HG03280 (cell line): ENCODE results near the gene KLF6.

Source experiments
- ATAC-seq: cut with Tn5 transposase; IDR thresholded peaks from one replicate; pipeline ENCODE4 v1.9.1; 2021; ENCODE audit warnings: mild to moderate bottlenecking, moderate library complexity; ENCODE audit not compliant: unreplicated experiment

KLF6 gene

GRCh38 chr10:3790272-3790671 lies 5.3 kb upstream of the KLF6 start:
- no peak for ATAC-seq

- no peak for ATAC-seq
These were observed 4.6 kb upstream of the KLF6 start for GRCh38 chr10:3789621-3790020.

- no peak for ATAC-seq
These were observed 2.8 kb upstream of the KLF6 start for GRCh38 chr10:3787816-3788215.

- ATAC-seq, result no peak
These were observed 2.0 kb upstream of the KLF6 start for GRCh38 chr10:3787016-3787400.

- ATAC-seq, result no peak
These were observed 1.4 kb upstream of the KLF6 start for GRCh38 chr10:3786295-3787015.

- no peak for ATAC-seq
These were observed 852 bp upstream of the KLF6 start for GRCh38 chr10:3785851-3786271.

GRCh38 chr10:3785251-3785850 lies 342 bp upstream of the KLF6 start:
- peak; percentile 70 for ATAC-seq

GRCh38 chr10:3783682-3784432 lies 1.2 kb downstream of the KLF6 start:
- no peak for ATAC-seq

- peak; percentile 18 for ATAC-seq
These were observed 1.7 kb downstream of the KLF6 start for GRCh38 chr10:3783316-3783681.

GRCh38 chr10:3782451-3783315 lies 2.3 kb downstream of the KLF6 start:
- no peak for ATAC-seq

- ATAC-seq, result no peak
These were observed 2.9 kb downstream of the KLF6 start for GRCh38 chr10:3782146-3782450.

GRCh38 chr10:3781468-3782145 lies 3.4 kb downstream of the KLF6 start:
- no peak for ATAC-seq

GRCh38 chr10:3780771-3781467 lies 4.1 kb downstream of the KLF6 start:
- no peak for ATAC-seq

- ATAC-seq, result no peak
These were observed 4.8 kb downstream of the KLF6 start for GRCh38 chr10:3780021-3780770.

GRCh38 chr10:3779158-3779741 lies 5.8 kb downstream of the KLF6 start:
- ATAC-seq, result no peak

GRCh38 chr10:3778692-3779157 lies 6.3 kb downstream of the KLF6 start:
- ATAC-seq, result no peak

- no peak for ATAC-seq
These were observed 6.9 kb downstream of the KLF6 start for GRCh38 chr10:3777981-3778691.

GRCh38 chr10:3776796-3777571 lies 8.0 kb downstream of the KLF6 start:
- no peak for ATAC-seq
